HG03066 (cell line): ENCODE measurements around the gene GALR3.

Source experiments
- ATAC-seq: cut with Tn5 transposase; IDR thresholded peaks from one replicate; pipeline ENCODE4 v1.9.1; 2021; ENCODE audit warnings: low read depth; ENCODE audit not compliant: unreplicated experiment

Gene GALR3

DNA sequence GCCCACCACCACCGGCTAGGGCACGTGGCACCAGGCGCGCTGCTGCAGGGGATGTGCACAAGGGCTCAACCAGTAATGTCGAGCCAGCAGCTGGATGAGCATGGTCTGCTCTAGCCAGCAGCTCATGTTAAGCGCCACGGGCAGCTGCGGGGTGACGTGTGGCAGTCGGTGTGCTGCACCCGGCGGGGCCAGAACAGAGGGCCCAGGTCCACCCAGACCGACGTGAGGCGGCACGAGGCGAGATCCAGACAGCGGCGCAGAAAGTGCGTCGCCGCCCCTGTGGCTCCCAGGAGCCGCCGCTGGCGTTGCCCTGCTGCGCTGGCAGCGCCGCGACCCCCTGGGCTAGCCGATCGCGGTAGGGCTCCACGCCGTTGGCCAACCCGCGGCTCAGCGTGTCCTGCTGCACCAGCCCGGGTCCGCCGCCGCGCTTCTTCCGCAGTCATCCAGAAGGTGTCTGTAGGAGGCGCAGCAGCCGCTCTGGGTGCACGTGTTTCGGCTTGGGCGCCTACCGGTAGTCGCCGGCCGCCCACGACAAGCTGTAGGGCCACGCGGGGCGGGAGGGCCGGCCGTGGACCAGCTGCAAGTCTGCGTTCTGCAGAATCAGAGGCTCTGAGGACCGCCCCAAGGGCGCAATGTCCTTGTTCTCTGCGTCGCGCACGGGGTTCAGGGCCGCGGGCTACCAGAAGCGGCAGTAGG is 4.6 kb upstream of the GALR3 start:
- no peak for ATAC-seq

GRCh38 chr22:37819105-37819433 is 4.1 kb upstream of the GALR3 start:
- no peak for ATAC-seq

- ATAC-seq: no peak
Measured at GRCh38 chr22:37820350-37820749, 2.8 kb upstream of the GALR3 start.

- no peak for ATAC-seq
Measured at GRCh38 chr22:37822079-37822833, 926 bp upstream of the GALR3 start.

GRCh38 chr22:37824674-37825641 is 1.8 kb downstream of the GALR3 start:
- no peak for ATAC-seq

DNA sequence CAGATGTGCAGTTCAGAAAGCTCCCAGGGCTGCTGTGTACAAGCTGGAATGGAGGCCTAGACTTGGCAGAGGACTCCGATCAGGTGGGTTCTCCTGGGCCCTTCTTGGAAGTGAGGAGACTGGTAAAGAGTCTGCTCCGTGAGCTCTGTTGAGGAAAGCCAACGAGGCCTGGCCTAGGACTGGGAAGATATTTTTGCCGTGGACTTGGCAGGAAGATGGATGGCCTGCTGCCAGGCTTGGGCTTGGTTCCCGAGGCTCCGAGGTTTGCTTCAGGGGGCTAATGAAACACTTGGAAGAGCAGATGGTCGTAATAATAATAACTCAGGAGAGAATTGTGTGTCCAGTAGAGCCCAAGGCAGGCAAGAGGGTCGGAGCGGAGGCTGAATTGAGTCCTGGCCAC is 3.9 kb downstream of the GALR3 start:
- no peak for ATAC-seq

DNA sequence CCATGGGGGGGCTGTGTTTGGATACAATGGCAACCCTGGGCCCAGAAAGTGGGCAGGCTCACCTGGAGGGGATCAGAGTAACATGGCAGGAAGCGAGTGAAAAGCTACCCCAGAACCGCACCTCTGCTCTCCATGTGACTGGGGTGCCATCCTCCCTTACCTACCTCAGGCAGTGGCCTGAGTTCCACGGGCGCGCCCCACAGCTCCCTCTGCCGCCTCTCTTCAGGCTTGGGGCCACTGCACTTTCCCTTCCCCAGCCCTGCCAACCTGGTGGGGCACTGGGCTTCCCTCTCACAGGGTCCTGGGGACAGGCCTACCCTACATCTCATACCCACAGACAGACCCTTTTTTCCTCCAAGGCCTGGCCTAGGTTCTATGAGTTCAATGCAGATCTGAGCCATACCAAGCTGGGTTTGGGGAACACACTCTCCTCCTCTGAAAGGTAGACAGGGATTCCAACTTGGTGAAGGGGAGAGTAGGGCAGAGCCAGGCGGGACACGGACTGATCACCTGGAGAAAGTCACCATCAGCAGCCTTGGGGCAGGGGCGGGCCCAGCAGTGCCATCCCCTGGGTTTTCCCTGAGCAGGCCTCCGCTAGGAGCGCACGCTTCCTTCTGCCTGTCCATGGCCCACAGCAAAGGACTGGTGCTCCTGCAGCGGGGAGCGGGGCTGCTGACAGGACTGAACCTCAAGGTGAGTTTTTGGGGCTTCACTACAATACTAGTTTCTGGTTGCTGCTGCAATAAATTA is 7.1 kb downstream of the GALR3 start:
- ATAC-seq: no peak

GRCh38 chr22:37831472-37831871 is 8.3 kb downstream of the GALR3 start:
- ATAC-seq: no peak

DNA sequence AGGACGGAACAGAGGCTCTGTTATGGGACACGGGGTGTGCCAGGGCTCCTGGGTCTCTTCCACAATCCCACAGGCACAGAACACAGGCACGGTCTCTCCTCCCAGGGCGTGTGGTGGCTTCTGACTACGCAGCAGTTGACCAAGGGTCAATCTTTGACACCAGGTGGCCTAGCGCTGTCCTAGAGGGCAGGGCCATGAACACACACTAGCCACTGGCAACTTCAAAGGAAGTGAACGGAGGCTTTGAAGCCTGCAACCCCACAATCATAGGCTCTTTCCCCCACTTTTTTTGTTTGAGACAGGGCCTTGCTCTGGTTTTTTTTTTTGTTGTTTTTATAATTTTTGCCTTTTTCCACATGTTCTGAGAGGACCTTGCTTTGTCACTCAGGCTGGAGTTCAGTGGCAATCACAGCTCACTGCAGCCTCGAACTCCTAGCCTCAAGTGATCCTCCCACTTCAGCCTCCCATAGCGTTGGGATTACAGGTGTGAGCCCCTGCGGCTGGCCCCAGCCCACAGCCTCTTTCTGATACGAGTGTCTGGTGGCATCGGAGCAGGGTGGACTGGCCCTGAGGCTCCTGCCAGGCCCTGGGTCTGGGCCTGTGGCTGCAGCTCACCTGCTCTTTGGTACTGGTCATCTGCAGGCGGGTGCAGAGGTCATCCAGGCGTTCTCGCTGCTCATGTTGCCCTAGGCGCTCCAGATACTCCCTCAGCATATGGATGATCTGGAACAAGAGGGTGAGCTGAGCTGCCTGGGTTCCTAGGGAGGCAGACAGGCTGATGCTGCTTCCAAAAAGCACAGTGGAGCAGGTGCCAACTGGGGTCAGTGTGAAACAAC is 9.1 kb downstream of the GALR3 start:
- ATAC-seq: no peak

GRCh38 chr22:37842015-37842793 is 19.0 kb downstream of the GALR3 start:
- ATAC-seq: no peak

- ATAC-seq: peak; percentile 29
Measured at GRCh38 chr22:37843741-37844089, 20.5 kb downstream of the GALR3 start.

- ATAC-seq: no peak
Measured at GRCh38 chr22:37844904-37845329, 21.7 kb downstream of the GALR3 start.

DNA sequence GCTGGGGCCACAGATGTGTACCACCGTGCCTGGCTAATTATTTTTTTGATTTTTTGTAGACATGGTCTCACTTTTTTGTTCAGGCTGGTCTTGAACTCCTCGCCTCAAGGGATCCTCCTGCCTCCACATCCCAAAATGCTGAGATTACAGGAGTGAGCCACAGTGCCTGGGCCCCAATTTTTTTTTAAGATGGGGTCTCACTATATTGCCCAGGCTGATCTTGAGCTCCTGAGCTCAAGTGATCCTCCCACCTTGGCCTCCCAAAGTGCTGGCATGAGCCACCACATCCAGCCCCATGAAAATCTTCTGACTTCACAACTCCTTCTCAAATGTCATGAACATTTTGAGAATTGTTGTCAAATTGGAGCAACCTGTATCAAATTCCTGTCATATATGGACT is 23.3 kb downstream of the GALR3 start:
- ATAC-seq: no peak

DNA sequence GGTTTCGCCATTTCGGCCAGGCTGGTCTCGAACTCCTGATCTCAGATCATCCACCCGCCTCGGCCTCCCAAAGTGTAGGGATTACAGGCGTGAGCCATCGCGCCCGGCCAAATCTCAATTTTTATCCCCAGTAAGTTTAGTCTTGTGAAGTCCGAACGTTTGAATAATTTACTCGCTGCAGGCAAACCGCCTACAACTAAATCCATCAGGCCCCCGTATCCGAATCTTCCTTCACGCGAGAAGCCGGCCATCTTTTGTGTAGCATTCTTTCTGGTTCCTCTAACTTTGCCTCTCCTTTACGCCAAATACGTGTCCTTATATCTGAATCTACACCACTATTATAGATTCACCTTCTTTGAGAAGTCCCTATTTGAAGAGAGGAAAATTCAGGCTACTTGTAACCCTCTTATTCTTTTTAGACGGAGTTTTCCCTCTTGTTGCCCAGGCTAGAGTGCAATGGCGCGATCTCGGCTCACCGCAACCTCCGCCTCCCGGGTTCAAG is 25.5 kb downstream of the GALR3 start:
- no peak for ATAC-seq

DNA sequence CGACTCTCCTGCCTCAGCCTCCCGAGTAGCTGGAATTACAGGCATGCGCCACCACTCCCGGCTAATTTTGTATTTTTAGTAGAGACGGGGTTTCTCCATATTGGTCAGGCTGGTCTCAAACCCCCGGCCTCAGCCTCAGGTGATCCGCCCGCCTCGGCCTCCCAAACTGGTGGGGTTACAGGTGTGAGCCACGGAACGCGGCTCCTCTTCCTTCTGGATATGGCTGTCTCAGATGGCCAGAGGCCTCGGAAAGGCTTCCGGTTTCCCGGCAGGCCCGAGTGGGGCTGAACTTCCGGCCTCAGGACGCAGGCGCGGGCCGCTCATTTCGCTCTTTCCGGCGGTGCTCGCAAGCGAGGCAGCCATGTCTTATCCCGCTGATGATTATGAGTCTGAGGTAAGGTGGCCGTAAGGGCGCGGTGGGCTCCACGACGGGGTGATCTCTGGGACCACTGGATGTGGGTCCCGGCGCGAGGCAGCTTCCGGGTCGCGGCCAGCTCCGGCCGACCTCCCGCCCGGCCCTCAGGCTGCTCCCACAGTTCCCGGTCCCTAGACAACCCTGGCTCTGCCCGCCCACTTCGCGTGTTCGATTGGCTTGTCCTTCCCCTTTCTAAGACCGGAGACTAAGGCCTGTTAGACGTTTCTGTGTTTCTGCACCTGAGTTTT is 26.0 kb downstream of the GALR3 start, which contains the start of gene EIF3L:
TSS of gene EIF3L (plus strand) at position 331 of the 663 bp plus-strand sequence. CDS start at position 362, 31 bp downstream.
- peak; percentile 62 for ATAC-seq

- no peak for ATAC-seq
Measured at GRCh38 chr22:37850801-37851200, 27.6 kb downstream of the GALR3 start.

DNA sequence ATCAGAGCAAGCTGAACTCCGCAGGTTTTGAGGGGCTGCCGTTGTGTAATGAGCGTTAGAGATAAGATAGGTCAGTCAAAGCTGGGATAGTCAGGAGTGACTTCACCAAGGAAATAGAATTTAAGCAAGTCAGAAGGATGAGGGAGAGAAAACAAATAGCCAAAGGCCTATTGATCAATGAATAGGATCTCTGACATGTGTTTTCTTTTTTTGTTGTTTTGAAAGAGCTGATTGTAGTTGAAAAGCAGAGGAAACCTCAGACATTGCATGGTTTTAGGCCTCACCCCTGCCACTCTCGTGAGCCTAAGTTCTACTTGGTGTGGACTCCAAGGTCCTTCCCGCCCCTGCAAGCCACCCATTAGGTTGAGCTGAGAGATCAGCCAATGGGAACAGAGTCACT is 29.2 kb downstream of the GALR3 start:
- ATAC-seq: no peak

- no peak for ATAC-seq
Measured at GRCh38 chr22:37854946-37855345, 31.8 kb downstream of the GALR3 start.
